Sigmoid colon (tissue), 4 donors: ENCODE data around the gene C17orf78.

Experiments used
- CTCF ChIP-seq, 4 experiments: fragments of 450-650 bp in 3 of 4; fragments of 200-600 bp in 1 of 4; IDR thresholded peaks; one replicate each; pipeline ENCODE4 v1.5.1; 2016 to 2019; ENCODE audit warnings: antibody characterized with exemption in 4 of 4, mild to moderate bottlenecking in 3 of 4, moderate library complexity in 2 of 4
- EP300 ChIP-seq, 4 donors: sonication (generic); formaldehyde crosslinking; IDR thresholded peaks; one replicate each; pipeline ENCODE4 v1.6.1; 2017; ENCODE audit warnings: antibody characterized with exemption in 4 of 4

DNA sequence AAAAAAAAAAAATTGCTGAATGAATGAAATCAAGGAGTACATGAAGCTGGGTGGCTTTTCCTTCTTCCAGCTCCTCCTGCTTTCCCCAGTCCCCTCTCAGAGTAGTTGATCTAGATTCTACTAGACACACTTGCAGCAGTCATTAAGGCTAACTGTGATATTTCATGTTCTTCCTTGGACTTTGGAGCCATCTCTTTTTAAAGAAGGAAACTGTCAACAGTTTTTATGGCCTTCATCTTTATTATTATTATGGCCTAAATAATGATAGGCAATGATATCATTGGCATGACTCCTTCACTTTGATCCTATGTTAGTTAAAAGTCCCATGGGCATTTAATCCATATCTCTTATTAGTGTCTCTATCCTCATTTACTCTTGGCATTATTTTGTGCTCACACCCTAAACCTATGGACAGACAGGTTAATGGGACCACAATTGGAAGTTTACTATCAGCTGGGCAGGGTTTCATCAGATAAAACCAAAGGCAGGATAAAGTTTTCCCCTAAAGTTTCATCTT lies 9.7 kb downstream of the C17orf78 start:
- TF ChIP-seq EP300 (IDR thresholded peaks at IDR 0.05) (no peak), CTCF (IDR thresholded peaks at IDR 0.05) (no peak)
